GM19463 (cell line): ENCODE data around the gene NAA40.
A peak's percentile ranks its signal among the peaks of the same experiment; 100 is the strongest.

Source experiments
- ATAC-seq: cut with Tn5 transposase; IDR thresholded peaks from one replicate; pipeline ENCODE4 v1.9.1; 2021; ENCODE audit warnings: mild to moderate bottlenecking, moderate library complexity; ENCODE audit not compliant: unreplicated experiment

Gene NAA40

GRCh38 chr11:63912678-63913077 lies 26.1 kb upstream of the NAA40 start:
- ATAC-seq = no peak

DNA sequence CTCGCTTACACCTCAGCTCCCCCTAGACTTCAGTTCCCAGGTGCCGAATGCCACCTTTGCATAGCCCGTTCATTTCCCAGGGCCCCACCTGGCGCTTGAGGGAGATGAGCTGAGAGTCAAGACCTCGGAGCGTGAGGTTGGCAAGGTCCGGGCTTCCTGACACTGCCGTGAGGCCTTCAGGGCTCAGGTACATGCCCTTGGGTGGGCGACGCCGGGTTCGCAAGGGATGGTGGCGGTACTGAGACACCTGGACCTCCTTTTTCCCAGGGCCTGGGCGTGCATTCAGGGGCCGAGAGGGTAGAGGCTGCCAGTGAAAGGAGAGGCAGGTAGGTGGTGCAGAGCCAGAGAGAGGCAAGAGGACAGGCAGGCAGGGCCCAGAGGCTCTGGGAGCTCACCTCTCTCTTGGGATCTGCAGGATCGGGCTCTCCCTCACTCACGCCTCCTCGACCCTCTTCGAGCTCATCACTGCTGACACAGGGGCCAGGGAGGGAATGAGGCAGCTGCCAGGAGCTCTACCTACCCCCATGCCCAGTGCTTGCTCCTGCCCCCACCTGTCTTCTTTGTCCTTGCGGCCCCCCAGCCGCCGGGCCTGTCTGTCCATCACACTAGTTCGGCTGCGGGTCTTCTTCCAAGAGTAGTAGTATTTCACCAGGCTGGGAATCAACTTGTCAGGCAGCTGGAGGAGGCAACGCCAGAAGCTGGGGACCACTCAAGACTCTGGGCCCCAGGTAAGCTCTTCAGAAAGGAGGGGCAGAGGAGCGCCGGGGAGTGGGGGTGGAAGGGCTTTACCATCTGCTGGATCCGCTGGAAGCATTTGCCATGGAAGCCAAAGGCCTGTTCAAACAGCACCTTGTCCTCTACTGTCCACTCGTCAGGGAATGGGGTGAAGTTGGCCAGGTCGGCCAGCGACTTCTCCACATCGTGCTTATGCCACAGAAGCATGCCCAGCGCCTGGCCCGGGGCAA lies 24.7 kb upstream of the NAA40 start:
- no peak for ATAC-seq

- ATAC-seq = no peak
These were observed 23.7 kb upstream of the NAA40 start for GRCh38 chr11:63914896-63915691.

DNA sequence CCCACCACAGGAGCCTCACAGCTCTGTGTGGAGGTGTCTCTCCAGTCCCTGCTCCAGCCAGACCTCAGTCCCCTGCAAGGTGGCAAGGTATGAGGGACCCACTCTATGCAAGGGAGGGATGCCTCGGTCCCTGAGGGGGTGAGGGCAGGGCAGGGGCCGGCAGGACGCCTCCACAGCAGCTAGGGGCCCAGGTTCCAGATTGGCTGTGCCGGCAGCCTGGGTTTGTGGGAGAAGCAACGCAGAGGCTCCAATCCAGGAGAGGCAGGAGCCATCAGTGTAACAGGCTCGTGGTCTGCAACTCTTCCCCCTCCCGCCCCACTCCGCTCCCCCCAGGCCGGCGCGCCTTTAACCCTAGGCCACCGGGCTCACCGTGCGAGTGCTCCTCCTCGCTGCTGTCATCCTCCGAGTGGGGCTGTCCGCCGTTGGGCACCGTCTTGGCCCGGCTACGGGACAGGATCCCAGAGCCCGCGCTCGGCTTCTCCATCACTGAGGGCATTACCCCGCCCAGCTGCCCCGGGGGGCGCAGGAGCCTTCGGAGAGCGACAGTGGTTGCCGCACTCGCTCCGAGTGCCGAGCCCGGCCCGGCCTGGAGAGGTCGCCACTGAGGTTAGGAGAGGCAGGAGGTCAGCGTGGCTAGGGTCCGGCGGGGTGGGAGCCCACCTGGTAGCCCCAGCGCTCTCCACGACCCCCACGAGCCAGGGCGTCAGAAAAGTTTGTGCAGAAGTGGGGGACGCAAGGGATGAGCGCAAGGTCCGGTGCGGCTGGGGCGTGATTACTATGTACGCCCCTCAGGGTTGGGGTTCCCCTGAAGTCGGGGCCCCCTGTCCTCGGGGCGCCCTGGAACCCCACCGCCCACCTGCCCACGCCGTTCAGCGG lies 22.6 kb upstream of the NAA40 start:
- ATAC-seq = no peak

GRCh38 chr11:63916837-63917691 lies 21.7 kb upstream of the NAA40 start, which contains the start of gene RCOR2:
Gene RCOR2, minus strand, starts transcription at chr11:63917164. Its CDS starts 708 bp downstream, at chr11:63916456.
- peak; percentile 66 for ATAC-seq

GRCh38 chr11:63917692-63918506 lies 20.9 kb upstream of the NAA40 start:
- no peak for ATAC-seq

- ATAC-seq = no peak
These were observed 20.2 kb upstream of the NAA40 start for GRCh38 chr11:63918507-63919191.

GRCh38 chr11:63919267-63920125 lies 19.3 kb upstream of the NAA40 start:
- no peak for ATAC-seq

DNA sequence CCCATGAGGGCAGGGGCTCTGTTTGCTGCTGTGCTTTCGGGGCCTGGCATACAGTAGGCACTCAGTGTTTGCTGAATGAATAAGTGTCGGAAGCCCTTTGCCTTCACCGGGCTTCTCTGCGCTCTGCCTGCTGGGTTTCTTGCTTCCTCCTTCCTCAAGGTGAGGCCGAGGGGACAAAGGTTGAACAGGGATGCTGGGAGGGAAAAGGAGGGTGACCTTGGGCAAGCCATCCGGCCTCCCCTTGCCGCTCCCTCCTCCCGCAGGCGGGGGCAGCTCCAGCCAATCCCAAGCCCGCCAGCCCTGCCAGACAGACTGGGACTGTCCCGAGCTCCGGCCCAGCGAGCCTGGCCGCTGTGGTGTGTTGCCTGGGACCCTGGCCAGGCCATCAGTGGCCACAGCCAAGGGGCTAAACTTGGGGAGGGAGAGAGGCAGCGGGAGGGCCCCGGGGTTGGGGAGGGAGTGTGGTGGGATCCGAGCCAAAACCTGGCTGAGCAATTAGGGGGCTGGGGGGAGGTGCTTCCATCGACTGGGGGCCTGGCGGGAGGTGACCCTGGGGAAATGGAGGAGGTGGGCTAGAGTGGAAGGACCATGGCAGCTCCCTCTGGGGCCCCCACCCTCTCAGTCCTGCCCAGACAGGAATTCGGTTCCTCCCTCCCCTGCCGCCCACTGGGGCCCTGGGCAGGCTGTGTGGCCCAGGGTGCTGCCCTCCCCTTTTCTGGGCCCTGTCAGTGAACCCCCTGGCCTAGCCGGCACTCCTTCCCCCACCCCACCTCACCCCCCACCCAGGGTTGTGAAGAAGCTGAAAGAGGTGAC lies 18.5 kb upstream of the NAA40 start:
- ATAC-seq = no peak

DNA sequence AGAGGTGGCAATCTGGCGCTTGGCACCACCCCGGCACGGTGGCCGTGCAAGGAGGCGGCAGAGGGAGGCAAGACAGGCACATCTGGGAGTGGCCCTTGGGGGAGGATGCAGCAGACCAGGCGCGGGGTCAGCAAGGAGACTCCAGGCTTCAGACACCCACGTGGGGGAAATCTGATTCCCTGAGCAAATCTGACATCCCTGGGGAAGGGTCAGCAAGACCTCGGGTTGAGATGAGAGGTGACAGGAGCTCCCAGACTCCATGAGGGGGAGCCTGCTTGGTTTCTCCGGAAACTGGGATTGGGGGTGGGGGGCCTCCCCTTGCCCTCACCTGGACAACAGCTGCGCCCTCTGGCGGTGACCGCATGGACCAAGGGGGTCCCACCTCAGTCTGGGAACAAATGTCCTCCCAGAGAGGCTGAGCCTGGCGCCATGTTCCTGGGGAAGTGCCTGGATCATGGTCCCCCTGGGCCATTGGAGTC lies 17.8 kb upstream of the NAA40 start:
- no peak for ATAC-seq

DNA sequence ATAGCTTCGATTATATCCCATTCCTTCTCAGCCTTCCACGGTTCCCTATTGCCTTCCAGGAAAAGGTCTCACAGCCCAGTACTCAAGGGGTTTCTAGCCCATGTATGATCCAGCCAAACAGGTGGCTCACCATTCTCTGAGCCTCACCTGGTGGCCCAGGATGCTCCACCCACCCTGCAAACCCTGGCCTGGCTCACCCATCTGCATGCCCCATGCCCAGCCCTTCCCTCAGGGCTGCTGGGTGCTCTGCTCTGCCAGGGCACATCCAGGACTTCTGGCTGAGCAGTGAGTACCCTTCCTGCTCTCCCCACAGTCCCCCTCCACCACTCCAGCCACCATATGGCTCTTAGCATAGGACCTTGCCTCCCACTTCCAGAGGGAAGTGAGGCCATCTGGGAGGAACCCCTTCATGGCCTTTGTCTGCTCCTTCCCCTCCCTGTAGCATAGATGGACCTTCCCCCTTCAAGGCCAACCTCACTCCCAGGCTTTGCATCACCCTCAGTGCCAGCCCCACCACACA lies 16.1 kb upstream of the NAA40 start:
- no peak for ATAC-seq

- ATAC-seq = no peak
These were observed 15.5 kb upstream of the NAA40 start for GRCh38 chr11:63923319-63923718.

- ATAC-seq = no peak
These were observed 9.2 kb upstream of the NAA40 start for GRCh38 chr11:63929616-63930015.

DNA sequence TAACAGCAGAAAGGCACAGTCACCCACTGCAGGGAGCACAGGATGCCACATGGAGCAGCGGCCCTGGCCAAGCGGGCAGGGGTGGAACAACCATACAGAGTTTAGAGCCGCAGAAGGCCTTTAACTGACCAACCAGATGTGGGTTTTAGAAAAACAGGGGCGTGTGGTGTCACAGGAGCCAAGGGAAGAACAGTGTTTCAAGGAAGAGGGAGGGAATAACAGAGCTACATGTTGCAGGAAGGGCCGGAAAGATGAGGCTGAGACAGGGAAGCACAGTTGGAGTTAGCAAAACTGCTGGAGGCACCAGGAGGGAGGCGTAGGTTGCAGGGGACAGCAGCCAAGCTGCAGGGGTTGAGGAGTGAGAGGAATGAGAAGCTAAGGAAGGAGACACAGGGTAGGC lies 7.8 kb upstream of the NAA40 start:
- ATAC-seq = no peak

- ATAC-seq = no peak
These were observed 6.9 kb upstream of the NAA40 start for GRCh38 chr11:63931876-63932275.

DNA sequence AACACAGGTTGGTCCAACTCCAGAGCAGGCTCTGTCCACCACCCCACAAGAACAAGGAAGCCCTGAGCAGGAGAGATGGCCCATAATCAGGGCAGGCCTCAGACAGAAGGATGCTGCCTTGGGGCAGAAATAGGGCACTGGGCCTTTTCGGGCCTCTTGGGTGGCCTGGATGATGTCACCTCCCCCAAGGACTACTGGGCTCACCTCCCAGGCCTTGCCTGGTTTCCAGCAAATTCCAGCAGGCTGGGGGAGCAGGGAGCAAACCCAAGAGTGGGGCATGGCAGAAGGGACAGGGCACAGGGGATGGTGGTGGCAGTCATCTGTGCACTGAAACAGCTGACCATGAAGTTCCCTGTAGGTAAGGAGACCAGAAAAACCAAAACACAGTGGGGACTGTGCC lies 5.3 kb upstream of the NAA40 start:
- ATAC-seq = no peak
